GM21619 (cell line): ENCODE results near the gene ADAMTSL2.

Experiments used
- ATAC-seq: cut with Tn5 transposase; IDR thresholded peaks from one replicate; pipeline ENCODE4 v1.9.1; 2021; ENCODE audit not compliant: unreplicated experiment

The ADAMTSL2 gene

DNA sequence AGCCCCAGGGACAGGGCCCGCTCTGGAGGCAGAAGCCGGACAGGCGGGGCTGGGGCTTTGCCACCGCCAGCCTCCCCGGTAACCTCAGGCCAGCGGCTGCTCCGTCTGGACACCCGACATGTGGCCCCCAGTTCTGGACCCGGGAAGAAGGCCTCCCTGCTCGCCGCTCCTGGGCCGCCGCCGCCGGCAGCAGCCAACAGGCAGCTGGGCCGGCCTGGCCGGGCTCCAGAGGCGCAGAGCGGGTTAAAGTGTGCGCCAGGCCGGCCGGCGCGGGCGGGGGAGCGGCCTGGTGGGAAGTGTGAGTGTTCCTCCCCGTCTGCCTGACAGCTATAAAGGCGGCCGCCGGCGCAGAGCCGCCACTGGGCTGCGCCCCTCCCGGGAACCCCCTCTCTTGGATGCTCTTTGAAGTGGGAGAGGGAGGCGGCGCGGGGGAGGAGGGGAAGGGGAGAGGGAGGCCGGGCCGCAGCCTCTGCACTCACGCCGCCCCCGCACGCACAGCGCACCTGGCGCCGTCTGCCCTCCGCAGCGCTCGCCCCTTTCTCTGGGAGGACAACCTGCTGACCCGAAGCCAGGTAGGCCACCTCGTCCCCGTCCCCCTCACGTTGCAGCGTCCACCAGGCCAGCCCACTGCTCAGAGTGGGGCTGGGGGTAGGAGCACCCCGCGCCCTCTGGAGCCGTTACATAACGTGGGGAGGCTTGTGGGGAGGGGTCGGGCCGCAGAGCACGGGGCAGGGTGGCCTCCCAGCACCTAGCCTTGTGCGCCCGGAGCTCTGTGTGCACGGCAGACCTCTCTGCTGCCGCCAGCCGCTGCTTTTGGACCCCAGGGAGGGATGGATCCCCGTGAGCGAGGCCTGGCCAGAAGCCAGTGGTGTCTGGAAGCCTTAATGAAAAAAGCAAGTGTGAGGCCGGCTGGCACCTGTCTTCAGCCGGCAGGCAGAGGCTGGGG lies at the start of gene ADAMTSL2:
Gene ADAMTSL2, plus strand, starts transcription at position 359 of the 946 bp plus-strand sequence. CDS start 2,009 bp downstream, outside the sequence.
- no peak for ATAC-seq

DNA sequence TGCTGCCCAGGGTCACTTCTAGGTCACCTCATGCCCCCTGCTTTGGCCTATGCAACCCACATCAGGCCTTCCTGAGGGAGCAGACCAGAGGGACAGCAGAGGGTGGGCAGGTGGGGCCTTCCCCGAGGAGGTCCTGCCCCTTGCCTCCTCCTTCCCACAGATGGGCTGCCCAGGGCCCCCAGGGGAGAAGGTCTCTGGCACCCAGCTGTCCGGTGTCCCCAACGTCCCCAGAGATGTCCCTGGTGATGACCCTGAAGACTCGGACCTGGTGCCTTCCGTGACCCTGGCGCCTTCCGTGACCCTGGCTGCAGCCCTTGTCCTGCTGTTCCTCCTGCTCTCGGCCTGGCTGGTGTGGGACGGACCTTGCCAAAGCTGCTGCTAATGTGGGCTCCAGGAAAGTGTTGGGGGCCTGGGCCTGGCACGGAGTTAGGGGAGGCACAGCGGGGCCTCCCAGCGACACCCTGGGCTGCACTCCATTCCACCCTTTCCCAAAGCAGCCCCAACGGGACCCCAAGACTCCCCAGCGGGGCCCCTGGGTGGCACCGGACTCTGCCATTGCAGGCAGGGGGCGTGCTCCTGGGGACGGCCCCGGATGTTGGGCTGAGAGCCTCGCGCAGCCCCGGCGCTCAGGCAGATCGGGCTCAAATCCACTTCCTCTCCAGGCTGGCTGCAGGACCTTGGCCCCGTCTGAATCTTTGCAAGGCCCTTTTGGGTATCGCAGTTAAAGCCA lies 48.8 kb upstream of the ADAMTSL2 start:
- ATAC-seq: no peak

DNA sequence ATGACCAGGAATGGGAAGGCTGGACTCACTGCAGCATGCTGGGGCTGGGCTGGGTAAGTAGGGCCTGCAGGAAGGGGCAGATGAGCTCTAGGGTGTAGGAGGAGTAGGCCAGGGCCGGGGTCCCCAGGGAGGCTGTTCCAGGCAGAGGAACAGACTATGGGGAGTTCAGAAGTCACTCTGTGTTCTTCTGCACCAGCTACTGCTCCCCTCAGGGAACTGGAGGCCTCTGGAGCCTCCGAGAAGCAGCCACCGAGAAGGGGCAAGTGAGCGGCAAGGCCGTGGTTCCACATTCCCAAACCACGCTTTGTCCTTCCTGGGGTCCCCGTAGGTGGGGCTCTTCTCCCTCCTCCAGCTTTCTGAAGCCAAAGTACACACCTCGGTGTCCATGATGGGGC lies 47.2 kb upstream of the ADAMTSL2 start:
- no peak for ATAC-seq

DNA sequence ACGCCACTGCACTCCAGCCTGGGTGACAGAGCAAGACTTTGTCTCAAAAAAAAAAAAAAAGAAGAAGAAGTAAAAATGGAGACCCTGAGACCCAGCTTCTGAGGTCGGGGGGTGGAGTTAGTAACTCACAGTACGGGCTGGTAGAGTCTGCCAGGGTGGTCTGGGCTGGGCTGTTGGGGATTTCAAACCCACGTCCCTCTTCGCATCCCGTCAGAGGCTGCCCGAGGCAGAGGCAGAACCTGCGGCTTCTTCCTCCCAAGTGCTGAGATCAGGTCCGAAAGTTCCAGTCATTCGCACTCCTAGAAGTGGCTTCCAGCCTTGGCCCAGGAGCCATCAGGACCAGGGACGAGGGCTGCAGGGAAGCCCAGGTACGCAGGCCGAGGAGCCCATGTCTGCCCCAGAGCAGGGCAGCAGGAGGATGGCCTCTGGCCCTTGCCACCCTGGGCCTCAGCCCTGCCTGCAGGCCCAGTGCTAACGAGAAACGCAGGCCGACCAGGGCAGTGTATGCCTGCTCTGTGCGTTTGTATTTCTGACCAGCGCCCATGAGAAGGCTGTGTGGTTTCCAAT lies 45.7 kb upstream of the ADAMTSL2 start:
- no peak for ATAC-seq

DNA sequence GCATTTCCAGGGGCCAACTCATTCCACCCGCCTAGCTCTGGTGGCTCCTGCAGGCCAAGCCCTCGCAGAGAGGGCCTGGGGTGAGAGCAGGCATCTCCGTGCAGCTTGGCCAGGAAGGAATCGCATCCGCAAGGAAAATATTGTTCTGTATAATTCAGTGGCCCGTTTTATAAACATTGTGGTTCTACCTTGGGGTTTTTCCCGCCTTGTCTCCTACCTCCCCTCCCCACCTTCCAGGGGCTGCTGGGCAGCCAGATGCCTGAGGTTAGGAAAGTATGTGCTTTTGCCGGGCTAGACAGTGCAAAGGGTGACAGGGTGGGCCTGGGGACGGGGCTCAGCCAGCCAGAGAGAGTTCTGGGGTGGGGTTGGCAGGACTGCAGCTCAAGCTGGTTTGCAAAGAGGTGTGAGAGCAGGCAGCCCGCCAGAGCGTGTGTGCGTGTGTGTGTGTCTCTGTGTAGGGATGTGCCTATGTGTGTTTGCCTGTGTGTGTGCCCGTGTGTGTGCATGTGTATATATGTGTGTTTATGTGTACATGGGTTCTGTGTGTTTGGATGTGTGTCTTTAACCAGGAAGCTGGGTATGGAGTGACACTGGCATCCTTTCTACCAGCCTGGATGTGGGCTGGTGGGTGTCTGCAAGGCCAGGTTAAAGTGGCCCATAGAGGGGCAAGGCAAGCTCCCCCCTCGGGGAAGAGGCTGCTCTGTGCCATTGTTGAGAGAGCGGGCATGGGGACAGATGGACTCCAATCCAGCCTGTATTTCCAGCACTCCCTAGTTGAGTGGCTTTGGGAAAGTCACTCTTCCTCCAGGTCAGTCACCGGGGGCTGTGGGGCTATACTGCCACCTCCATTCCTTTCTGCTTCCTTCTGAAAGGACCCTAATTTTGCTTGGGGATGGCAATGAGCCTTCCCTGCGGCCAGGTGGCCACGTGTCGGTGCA lies 45.0 kb upstream of the ADAMTSL2 start:
- no peak for ATAC-seq

DNA sequence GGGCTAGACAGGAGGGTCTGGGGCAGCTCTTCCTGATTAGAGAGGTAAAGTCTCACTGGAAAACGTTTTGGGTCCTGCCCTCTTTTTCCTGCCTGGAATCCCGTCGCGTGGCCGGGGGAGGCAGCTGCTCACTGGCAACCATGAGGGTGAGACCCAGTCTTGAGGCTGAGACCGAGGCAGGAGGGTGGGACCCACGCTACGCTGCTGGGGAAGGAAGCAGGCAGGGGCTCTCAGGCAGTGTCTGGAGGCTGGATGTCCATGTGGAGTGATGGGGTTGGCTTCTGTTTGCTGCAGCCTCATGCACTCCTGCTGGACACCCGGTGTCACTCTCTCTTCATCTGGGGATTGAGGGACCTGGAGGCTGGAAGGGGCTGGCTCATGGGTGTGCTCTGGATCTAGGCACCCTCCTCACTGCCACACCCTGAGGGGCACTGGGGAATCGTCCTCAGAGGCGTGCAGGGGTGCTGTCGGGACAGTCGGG lies 44.3 kb upstream of the ADAMTSL2 start:
- no peak for ATAC-seq

DNA sequence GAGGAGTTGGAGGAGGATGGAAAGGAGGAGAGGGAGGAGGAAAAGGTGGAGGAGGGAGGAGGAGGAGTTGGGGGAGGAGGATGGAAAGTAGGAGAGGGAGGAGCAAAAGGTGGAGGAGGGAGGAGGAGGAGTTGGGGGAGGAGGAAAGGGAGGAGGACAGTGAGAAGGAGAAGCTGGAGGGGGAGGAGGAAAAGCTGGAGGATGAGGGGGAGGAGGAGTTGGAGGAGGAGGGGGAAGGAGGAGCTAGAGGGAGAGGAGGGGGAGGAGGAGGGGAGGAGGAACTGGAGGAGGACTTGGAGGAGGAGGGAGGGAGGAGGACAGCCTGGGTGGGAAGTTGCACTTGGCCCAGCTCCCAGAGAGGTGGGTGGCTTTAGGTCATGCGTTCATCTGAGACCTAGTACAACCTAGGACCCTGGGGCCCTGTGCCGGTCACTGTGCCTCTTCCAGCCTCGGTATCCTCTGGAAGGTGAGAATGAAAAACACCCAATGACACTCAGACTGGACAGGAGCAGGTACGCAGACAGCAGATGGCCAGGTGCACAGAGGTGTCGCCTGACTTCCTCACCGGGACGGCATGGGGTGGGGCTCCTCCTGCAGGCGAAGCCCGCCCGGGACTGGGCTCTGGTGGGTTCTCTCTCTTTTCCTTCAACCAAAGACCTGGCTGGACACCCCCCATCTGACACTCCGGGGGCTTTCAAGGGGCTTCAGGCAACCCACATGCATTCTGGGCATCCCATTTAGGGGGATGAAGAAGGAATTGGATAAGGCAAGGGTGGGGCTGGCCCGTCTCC lies 43.4 kb upstream of the ADAMTSL2 start:
- ATAC-seq: no peak

DNA sequence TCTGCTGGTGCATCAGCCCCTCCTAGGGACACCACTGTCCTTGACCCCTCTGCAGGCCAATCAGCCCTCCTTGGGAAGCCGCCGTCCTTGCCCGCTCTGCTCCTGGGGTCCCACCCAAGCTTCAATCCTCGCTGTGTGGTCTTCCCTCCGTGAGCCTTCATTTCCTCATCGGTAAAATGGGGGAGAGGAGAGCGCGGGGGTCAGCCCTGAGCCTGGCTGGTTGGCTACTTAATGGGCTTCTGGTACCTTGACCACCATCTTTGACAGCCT lies 42.9 kb upstream of the ADAMTSL2 start:
- no peak for ATAC-seq

DNA sequence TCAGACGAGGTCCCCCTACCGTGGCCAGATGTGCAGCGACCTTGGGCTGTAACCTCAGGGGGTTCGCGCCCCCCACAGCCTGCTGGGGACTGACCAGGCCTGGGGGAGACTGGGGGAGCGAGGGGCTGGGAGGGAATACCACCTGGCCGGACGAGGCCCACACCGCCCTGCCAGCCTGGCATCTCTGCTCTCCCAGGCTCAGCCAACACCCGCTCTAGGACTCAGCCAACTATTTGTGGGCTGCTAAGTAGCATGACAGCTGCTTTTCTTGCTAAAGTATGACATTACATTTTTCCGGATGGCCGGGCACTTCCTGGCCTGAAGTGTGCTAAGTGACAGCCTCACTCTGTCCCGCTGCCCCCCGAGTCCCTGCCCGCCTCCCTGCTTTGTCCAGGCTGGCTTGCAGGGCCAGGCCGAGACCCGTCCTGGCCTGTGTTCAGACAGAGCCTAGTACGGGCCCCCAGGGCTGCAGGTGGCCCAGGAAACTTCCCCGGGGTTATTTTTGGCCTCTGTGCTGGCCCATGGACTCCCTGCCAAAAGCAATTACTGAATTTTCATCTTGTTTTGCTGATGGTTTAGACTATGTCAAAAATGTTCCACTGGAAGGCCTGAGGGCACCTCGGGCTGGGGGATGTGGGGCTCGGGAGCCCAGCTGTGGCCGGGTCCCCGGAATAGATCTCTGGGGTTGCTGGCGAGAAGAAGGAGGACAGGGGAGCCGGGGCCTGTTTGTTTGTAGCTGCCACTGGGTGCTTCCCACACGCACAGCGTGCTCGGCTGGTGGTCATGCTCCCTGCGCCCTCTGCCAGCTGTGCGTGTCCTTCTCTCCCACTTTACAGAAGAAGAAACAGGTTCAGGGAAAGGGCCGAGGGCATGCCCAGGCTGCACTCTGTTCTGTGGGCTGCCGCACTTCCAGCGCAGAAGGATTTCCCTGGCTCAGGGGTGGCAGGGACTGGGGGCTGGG lies 42.2 kb upstream of the ADAMTSL2 start:
- no peak for ATAC-seq

DNA sequence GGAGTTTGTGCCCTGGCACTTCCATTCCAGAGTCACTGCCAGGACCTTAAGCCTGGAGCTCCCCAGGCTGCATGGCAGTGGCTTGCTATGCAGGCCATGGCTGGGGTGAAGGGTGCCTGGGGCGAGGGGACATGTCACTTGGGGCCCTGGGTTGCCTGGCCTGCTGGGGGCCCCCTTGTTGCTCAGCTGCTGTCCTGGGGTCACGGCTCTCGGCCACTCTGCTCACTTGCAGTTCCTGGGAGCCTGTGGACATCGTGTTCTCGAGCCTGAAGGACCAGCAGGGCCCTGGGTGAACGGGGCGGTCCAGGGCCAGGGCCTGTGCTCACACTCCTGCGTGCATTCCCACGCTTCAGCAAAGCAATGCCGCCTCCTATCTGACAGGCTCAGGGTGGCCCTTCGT lies 41.1 kb upstream of the ADAMTSL2 start:
- no peak for ATAC-seq

DNA sequence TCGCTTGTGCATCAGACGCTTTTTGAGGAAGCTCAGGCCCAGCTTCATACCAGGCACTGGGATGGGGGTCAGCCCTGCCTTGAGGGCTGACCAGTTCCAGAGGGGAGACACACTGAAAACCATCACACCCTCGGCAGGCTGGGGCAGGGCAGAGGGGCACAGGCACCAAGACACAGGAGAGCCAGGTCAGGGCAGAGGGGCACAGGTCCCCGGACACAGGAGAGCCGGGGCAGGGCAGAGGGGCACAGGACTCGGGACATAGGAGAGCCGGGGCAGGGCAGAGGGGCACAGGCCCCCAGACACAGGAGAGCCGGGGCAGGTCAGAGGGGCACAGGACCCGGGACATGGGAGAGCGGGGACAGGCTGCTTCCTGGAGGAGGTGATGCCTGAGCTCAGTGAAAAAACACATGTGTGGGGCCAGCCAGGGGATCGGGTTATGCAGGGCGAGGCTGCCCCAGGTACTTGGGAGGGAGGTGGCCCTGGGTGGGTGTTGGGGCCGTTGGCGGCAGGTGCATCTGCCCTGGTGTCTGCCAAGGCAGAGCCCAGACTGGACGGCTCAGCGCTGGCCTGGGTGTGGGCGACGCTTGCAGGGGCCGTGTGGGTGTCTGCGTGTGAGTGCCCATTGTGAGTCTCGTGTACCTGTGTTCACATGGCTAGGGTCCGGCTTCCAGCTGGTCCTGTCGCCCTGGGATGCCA lies 40.5 kb upstream of the ADAMTSL2 start:
- ATAC-seq: no peak

DNA sequence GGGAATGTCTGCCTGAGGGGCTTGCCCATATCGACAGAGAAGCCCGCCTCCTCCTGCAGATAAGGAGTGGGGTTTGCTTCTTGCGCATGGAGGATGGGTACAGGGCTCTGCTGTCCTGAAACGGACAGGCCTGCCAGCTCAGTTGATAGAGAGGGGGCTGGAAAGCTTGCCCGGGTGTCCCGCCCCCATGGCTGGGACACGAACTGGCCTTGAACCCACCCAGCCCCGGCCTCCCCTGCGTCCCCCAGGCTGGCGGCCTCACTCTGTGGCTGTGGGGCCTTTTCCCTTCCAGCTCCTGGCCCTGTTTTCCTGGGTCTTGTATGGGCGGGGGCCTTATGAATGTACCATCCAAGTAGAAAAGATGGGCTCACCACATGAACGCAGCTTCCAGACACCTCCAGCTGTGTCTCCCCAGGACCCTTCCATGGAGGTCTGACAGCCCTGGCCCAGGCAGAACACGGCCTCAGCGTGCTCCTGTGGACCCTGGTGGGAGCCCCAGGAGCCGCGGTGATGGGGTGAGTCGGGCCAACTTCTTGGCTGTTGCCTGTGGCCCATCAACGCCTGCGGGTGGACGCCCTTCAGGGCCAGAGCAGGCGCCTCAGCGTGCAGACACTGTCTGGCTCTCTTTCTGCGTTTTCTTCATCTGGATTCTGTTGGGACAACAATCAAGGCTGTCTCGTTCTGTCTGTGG lies 39.7 kb upstream of the ADAMTSL2 start:
- ATAC-seq: no peak

DNA sequence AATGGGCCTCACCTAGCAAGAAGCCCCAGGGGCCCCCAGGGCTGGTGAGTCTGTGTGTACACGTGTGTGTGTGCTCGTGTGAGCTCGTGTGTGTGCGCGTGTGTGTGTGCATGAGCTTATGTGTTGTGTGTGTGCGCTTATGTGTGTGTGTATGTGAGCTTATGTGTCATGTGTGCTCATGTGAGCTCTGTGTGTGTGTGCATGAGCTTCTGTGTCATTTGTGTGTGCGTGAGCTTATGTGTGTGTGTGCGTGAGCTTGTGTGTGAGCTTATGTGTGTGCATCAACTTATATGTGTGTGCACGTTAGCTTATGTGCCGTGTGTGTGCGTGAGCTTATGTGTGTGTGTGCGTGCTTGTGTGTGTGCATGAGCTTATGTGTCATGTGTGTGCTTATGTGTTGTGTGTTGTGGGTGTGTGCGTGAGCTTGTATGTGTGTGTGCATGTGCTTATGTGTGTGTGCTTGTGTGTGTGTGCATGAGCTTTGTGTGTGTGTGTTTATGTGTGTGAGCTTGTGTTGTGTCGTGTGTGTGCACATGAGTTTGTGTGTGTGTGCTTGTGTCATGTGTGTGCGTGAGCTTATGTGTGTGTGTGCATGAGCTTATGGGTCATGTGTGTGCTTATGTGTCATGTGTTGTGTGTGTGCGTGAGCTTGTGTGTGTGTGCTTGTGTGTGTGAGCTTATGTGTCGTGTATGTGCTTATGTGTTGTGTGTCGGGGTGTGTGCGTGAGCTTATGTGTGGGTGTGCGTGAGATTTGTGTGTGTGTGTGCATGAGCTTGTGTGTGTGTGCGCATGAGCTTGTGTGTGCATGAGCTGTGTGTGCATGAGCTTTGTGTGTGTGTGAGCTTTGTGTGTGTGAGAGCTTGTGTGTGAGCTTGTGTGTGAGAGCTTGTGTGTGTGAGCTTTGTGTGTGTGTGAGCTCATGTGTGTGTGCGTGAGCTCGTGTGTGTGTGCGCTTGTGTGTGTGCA lies 38.9 kb upstream of the ADAMTSL2 start:
- no peak for ATAC-seq

DNA sequence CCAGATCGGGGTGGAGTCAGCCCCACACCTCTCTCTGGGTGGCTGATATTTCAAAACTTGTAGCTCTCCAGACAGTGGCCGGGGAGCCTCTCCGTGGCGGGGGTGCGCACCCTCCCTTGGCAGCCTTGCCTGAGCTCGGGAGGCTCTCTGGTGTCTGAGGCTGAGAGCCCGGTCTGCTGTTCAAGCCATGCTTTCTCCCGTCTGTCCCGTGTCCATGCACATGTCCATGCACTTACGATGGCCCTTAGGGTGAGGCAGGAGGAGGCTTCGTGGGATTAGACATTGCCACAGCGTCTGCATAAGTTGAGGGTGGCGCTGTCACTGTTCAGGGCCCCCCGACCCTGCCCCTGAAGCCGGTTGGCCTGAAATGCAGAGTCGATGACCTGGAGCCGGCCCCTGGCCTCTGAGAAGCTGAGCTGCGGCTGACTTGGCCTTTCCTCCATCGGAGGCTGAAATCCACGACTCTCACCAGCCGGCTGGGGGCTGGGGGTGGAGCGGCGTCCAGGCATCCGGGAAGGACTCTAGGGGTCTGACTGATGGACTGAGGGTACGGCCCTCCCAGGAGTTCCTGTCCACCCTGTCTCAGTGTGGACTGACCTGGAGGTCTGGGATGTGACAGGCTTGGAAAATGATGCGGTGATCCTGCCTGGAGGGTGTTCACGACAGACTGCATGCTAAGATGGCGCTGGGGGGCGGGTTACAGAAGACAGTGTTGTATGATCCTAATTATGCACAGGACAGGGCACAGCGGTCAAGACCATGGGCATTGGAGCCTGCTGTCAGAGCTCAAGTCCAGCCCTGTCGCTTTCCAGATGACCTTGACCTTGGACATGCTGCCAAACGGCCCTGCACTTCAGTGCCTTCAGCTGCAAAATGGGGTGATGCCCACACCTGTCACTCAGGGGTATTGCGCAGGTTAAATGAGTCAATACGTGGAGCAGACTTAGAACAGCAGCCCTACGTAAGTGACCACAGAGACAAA lies 37.4 kb upstream of the ADAMTSL2 start:
- ATAC-seq: no peak

DNA sequence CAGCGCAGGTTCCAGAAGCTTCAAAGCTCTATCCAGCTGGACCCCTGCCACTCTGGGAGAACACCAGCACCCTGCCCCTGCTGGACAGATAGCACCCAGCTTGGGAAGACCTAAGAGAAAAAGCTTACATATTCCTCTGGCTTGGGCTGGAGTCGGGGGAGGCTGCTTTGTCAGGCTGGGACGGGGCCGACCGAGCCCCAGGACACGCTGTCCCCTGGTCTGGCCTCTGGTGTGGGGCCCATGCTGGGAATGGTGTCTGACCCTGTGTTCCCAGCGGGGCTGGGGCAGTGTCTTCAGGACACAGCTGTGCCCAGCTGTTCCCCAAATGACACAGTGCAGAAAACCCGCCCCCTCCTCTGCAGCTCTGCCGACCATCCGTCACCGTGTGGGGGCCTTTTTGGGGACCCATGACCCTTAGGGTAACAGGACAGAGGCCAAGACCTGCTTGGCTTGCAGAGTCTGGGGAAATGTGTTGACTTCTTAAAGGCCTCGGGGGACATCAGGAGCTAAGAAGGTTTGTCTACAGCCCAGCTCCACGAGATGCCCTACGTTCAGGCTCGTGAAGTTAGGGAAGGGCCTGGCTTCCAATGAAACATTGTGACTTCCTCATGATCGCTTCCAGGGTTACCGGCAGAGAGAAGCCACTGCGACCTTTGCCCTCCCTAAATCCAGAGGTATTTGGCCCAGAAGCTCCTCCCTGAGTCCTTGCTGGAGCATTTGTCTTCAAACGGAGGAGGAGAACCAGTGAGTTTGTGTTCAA lies 35.2 kb upstream of the ADAMTSL2 start:
- no peak for ATAC-seq
